ENCODE results near the gene DCTN1. TPM values are rescaled to one million over a fixed set of nuclear protein-coding genes. Genes with fewer than 3 reads are reported as not detected.
A peak's percentile ranks its signal among the peaks of the same experiment; 100 is the strongest.

Gene DCTN1
- polyA plus RNA-seq, 1 donor from 2014 or later, result 71.4 TPM

GRCh38 chr2:74418312-74418711 is 38.2 kb upstream of the DCTN1 start:
- peak overlapping the region in 1 of 4 donors; percentile 17 for H3K4me3 Mint-ChIP-seq
- peaks cover 23 to 37% (median 28%) of the 10 kb centered on the region in 3 donors for H3K4me1 Mint-ChIP-seq
- no peaks in the 10 kb centered on the region for H3K9me3 Mint-ChIP-seq
- peaks cover 2% of the 10 kb centered on the region for H3K27me3 Mint-ChIP-seq
- peak overlapping the region in 2 of 3 donors; percentile 21 to 29 for H3K27ac Mint-ChIP-seq
- peaks cover 3% of the 10 kb centered on the region for H3K36me3 Mint-ChIP-seq

- H3K9me3 Mint-ChIP-seq, result no peaks in the 10 kb centered on the region
- peaks cover 3% of the 10 kb centered on the region for H3K36me3 Mint-ChIP-seq
- peaks cover 2% of the 10 kb centered on the region for H3K27me3 Mint-ChIP-seq
- H3K4me1 Mint-ChIP-seq, result peaks cover 25 to 39% (median 27%) of the 10 kb centered on the region in 3 donors
- peak overlapping the region in 1 of 3 donors; percentile 29 for H3K27ac Mint-ChIP-seq
- no peak overlapping the region for H3K4me3 Mint-ChIP-seq
Measured at GRCh38 chr2:74417763-74418162, 37.7 kb upstream of the DCTN1 start.

GRCh38 chr2:74417197-74417596 is 37.1 kb upstream of the DCTN1 start:
- Mint-ChIP-seq H3K27ac (peak overlapping the region in 1 of 3 donors; percentile 39), H3K27me3 (peaks cover 2% of the 10 kb centered on the region), H3K9me3 (no peaks in the 10 kb centered on the region), H3K36me3 (peaks cover 3% of the 10 kb centered on the region), H3K4me3 (peak overlapping the region in 1 of 4 donors; percentile 53), H3K4me1 (peaks cover 23 to 39% (median 27%) of the 10 kb centered on the region in 3 donors)

- Mint-ChIP-seq H3K36me3 (peaks cover 3% of the 10 kb centered on the region), H3K27me3 (peaks cover 2% of the 10 kb centered on the region), H3K4me1 (peaks cover 23 to 35% (median 27%) of the 10 kb centered on the region in 3 donors), H3K4me3 (peak overlapping the region in 2 of 4 donors; percentile 0 to 53), H3K27ac (peak overlapping the region in 1 of 3 donors; percentile 39), H3K9me3 (no peaks in the 10 kb centered on the region)
Measured at GRCh38 chr2:74416778-74417177, 36.7 kb upstream of the DCTN1 start.

GRCh38 chr2:74415762-74416395 is 35.8 kb upstream of the DCTN1 start:
- H3K4me1 Mint-ChIP-seq, result peaks cover 21 to 28% (median 25%) of the 10 kb centered on the region in 3 donors
- no peaks in the 10 kb centered on the region for H3K9me3 Mint-ChIP-seq
- peak overlapping the region; percentile 53 to 83 (median 78) for H3K4me3 Mint-ChIP-seq
- peaks cover 2% of the 10 kb centered on the region for H3K27me3 Mint-ChIP-seq
- peak overlapping the region in 2 of 3 donors; percentile 9 to 18 for H3K27ac Mint-ChIP-seq
- peaks cover 5% of the 10 kb centered on the region for H3K36me3 Mint-ChIP-seq

GRCh38 chr2:74414881-74415761 is 35.0 kb upstream of the DCTN1 start:
- Mint-ChIP-seq H3K36me3 (peaks cover 5% of the 10 kb centered on the region), H3K27ac (peak overlapping the region in 2 of 3 donors; percentile 9 to 67), H3K4me1 (peaks cover 17 to 23% (median 21%) of the 10 kb centered on the region in 3 donors), H3K4me3 (peak overlapping the region; percentile 55 to 89 (median 80)), H3K9me3 (no peaks in the 10 kb centered on the region), H3K27me3 (peaks cover 2% of the 10 kb centered on the region)

GRCh38 chr2:74414441-74414840 is 34.3 kb upstream of the DCTN1 start:
- Mint-ChIP-seq H3K36me3 (peaks cover 5% of the 10 kb centered on the region), H3K27ac (peak overlapping the region in 1 of 3 donors; percentile 46), H3K27me3 (peaks cover 4% of the 10 kb centered on the region), H3K4me1 (peaks cover 15 to 17% (median 17%) of the 10 kb centered on the region in 3 donors), H3K9me3 (no peaks in the 10 kb centered on the region), H3K4me3 (peak overlapping the region; percentile 55 to 89 (median 69))

- H3K27me3 Mint-ChIP-seq, result peaks cover 4% of the 10 kb centered on the region
- H3K27ac Mint-ChIP-seq, result no peak overlapping the region
- H3K4me1 Mint-ChIP-seq, result peaks cover 13 to 15% (median 14%) of the 10 kb centered on the region in 3 donors
- H3K4me3 Mint-ChIP-seq, result peak overlapping the region in 3 of 4 donors; percentile 2 to 89 (median 60)
- no peaks in the 10 kb centered on the region for H3K9me3 Mint-ChIP-seq
- peaks cover 6% of the 10 kb centered on the region for H3K36me3 Mint-ChIP-seq
Measured at GRCh38 chr2:74413001-74413698, 33.0 kb upstream of the DCTN1 start.

- H3K27ac Mint-ChIP-seq, result no peak overlapping the region
- peaks cover 3% of the 10 kb centered on the region for H3K36me3 Mint-ChIP-seq
- H3K4me1 Mint-ChIP-seq, result peaks cover 5 to 6% (median 6%) of the 10 kb centered on the region in 3 donors
- no peak overlapping the region for H3K4me3 Mint-ChIP-seq
- peaks cover 2% of the 10 kb centered on the region for H3K27me3 Mint-ChIP-seq
- no peaks in the 10 kb centered on the region for H3K9me3 Mint-ChIP-seq
Measured at GRCh38 chr2:74407682-74408081, 27.6 kb upstream of the DCTN1 start.

GRCh38 chr2:74406035-74406434 is 25.9 kb upstream of the DCTN1 start:
- H3K4me1 Mint-ChIP-seq, result peaks cover 5 to 6% (median 6%) of the 10 kb centered on the region in 3 donors
- H3K27me3 Mint-ChIP-seq, result peaks cover 2% of the 10 kb centered on the region
- no peak overlapping the region for H3K4me3 Mint-ChIP-seq
- no peaks in the 10 kb centered on the region for H3K9me3 Mint-ChIP-seq
- peaks cover 1% of the 10 kb centered on the region for H3K36me3 Mint-ChIP-seq
- H3K27ac Mint-ChIP-seq, result no peak overlapping the region

- no peaks in the 10 kb centered on the region for H3K36me3 Mint-ChIP-seq
- no peak overlapping the region for H3K27ac Mint-ChIP-seq
- H3K4me3 Mint-ChIP-seq, result no peak overlapping the region
- H3K9me3 Mint-ChIP-seq, result no peaks in the 10 kb centered on the region
- no peaks in the 10 kb centered on the region for H3K27me3 Mint-ChIP-seq
- peaks cover 5 to 6% (median 6%) of the 10 kb centered on the region in 3 donors for H3K4me1 Mint-ChIP-seq
Measured at GRCh38 chr2:74401891-74402290, 21.8 kb upstream of the DCTN1 start.

GRCh38 chr2:74399785-74400184 is 19.7 kb upstream of the DCTN1 start:
- H3K4me1 Mint-ChIP-seq, result no peaks in the 10 kb centered on the region
- no peaks in the 10 kb centered on the region for H3K27me3 Mint-ChIP-seq
- H3K36me3 Mint-ChIP-seq, result no peaks in the 10 kb centered on the region
- peak overlapping the region in 1 of 4 donors; percentile 69 for H3K4me3 Mint-ChIP-seq
- H3K9me3 Mint-ChIP-seq, result no peaks in the 10 kb centered on the region
- H3K27ac Mint-ChIP-seq, result no peak overlapping the region

- Mint-ChIP-seq H3K4me3 (no peak overlapping the region), H3K27ac (no peak overlapping the region), H3K4me1 (peaks cover 1 to 6% (median 4%) of the 10 kb centered on the region in 3 donors), H3K27me3 (peaks cover 3% of the 10 kb centered on the region), H3K36me3 (no peaks in the 10 kb centered on the region), H3K9me3 (no peaks in the 10 kb centered on the region)
Measured at GRCh38 chr2:74396149-74396548, 16.0 kb upstream of the DCTN1 start.

- no peaks in the 10 kb centered on the region for H3K36me3 Mint-ChIP-seq
- H3K27me3 Mint-ChIP-seq, result peaks cover 3% of the 10 kb centered on the region
- H3K4me1 Mint-ChIP-seq, result peaks cover 4 to 11% (median 7%) of the 10 kb centered on the region in 3 donors
- no peaks in the 10 kb centered on the region for H3K9me3 Mint-ChIP-seq
- H3K27ac Mint-ChIP-seq, result no peak overlapping the region
- peak overlapping the region in 1 of 4 donors; percentile 34 for H3K4me3 Mint-ChIP-seq
Measured at GRCh38 chr2:74393525-74393924, 13.4 kb upstream of the DCTN1 start.

- Mint-ChIP-seq H3K27me3 (peaks cover 3% of the 10 kb centered on the region), H3K27ac (peak overlapping the region; percentile 96 to 100 (median 100)), H3K36me3 (no peaks in the 10 kb centered on the region), H3K9me3 (no peaks in the 10 kb centered on the region), H3K4me1 (peaks cover 4 to 11% (median 7%) of the 10 kb centered on the region in 3 donors), H3K4me3 (peak overlapping the region in 3 of 4 donors; percentile 22 to 97 (median 45))
Measured at GRCh38 chr2:74392449-74392743, 12.3 kb upstream of the DCTN1 start.

Measured in IgD-negative memory B cell (primary cell).